ENCODE results near the gene VCL.
A peak's percentile ranks its signal among the peaks of the same experiment; 100 is the strongest.

VCL gene

DNA sequence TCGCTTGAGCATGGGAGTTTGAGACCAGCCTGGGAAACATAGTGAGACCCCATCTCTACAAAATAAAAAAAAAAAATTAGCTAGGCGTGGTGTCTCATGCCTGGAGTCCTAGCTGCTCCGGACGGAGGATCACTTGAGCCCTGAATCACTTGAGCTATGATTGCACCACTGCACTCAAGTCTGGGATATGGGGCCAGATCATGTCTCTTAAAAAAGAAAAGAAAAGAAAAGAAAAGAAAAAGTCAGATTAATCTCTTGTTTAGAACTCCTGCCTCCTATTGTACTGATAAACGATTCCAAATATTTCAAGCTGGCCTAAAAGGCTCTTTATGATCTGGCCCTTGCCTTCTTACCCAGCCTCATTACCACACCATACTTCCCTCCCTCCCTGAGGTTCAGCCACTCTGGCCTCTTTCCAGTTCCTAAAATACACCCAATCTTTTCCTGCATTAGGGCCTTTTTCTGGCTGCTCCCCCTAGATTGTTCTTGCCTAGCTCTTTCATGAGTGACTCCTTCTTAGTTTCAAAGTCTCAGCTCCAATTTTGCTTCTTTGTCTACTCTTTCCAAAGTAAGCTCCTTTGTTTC, 41.7 kb downstream of the VCL start:
- TF ChIP-seq, protein P1, sequence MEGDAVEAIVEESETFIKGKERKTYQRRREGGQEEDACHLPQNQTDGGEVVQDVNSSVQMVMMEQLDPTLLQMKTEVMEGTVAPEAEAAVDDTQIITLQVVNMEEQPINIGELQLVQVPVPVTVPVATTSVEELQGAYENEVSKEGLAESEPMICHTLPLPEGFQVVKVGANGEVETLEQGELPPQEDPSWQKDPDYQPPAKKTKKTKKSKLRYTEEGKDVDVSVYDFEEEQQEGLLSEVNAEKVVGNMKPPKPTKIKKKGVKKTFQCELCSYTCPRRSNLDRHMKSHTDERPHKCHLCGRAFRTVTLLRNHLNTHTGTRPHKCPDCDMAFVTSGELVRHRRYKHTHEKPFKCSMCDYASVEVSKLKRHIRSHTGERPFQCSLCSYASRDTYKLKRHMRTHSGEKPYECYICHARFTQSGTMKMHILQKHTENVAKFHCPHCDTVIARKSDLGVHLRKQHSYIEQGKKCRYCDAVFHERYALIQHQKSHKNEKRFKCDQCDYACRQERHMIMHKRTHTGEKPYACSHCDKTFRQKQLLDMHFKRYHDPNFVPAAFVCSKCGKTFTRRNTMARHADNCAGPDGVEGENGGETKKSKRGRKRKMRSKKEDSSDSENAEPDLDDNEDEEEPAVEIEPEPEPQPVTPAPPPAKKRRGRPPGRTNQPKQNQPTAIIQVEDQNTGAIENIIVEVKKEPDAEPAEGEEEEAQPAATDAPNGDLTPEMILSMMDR (IDR thresholded peaks at IDR 0.05; ENCODE audit: low read depth, low read length) = no peak
- no peak overlapping the region for H3K4me3 ChIP-seq (replicated peaks in 1 of 2; ENCODE audit: low read depth in 2 of 2, low read length in 2 of 2)
- peak; percentile 88 to 89 for DNase-seq (ENCODE audit: low read depth in 2 of 2)

DNA sequence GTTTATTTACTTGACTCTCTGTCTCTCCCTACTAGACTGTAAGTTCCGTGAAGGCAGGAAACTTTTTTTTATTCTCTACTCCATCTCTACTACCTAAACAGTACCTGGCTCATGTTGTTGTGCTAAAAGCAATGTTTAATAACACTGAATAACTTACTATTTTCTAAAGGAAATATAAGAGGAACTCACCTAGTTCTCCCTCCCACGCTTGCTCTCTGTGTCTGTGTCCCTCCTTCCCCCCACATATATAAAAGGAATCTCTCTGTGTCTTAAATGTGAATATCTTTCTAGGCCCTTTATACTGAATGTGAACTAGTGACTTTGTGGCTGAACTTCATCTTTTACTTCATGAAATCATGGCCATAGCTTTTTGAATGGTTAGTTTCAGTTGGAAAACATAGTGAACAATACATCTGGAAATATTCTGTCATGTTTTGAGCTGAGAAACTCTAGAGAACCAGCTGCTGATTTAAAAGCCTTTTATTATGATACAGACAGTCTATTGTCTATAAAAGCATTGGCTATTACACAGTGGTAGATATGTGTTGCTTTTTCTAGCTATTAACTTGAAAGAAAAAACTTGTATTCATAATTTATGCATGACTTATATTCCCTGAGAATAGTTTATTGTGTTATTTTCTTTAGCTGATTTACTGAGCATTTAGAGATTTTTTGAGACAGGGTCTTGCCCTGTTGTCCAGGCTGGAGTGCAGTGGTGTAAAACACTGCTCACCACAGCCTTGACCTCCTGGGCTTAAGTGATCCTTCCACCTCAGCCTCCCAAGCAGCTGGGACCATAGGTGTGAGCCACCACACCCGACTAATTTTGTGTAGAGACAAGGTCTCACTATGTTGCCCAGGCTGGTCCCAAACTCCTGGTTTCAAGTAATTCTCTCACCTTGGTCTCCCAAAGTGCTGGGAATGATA, 42.5 kb downstream of the VCL start:
- no peak overlapping the region for H3K4me3 ChIP-seq (replicated peaks in 1 of 2; ENCODE audit: low read depth in 2 of 2, low read length in 2 of 2)
- no peak for DNase-seq (ENCODE audit: low read depth in 2 of 2)
- TF ChIP-seq, protein P1 (IDR thresholded peaks at IDR 0.05; ENCODE audit: low read depth, low read length) = no peak

DNA sequence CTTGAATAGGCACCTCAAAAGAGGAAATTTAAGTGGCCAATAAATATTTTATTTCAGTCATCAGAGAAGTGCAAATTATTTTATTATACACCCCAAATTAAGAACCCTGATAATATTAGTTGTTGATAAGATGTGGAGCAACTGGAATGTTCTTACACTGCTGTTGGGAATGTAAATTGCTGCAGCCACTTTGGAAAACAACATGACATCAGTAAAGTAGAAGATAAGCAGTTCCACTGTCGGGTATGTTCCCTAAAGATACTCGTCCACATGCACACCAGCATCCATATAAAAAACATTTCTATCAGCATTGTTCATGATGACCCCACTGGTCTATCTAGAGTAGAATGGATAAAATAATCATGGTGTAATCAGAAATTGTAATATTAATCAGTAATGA, 46.5 kb downstream of the VCL start:
- H3K4me3 ChIP-seq (replicated peaks in 1 of 2; ENCODE audit: low read depth in 2 of 2, low read length in 2 of 2) = no peak overlapping the region
- no peak for DNase-seq (ENCODE audit: low read depth in 2 of 2)
- TF ChIP-seq, protein P1 (IDR thresholded peaks at IDR 0.05; ENCODE audit: low read depth, low read length) = no peak

DNA sequence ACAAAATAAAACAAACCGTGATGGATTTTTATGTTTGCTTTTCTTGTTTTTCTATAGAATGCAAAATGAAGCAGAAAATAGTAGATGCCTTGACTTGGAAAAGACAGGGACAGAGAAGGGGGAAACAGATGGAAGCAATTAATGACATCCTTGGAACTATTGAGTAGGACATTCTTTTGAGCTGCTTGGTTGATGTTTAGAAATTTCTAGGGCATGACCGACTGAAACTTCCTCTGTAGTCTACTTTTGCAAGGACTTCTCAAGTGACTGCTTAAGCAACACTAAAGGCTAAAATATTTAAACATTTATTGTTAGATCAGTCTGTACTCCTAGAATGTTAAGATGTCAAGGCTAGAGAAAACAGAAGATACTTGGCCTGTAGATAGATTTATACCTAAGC, 49.4 kb downstream of the VCL start:
- DNase-seq (ENCODE audit: low read depth in 2 of 2) = peak; percentile 55 to 80

DNA sequence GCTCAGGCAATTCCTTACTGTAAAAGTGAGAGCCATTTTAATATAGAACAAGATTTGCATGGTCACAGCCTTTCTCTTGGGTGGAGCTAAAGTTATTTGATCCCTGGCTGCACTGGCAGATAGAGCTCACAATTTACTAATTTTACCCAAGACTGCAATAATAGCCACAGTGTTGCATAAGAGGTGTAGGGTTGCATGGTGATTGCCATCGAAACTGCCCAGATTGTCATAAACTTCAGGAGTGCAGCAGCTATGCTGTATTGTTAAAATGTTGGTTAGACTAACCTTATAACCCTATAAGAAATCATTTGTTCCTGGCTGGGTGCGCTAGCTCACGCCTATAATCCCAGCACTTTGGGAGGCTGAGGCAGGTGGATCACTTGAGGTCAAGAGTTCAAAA, 50.0 kb downstream of the VCL start:
- peak; percentile 50 to 57 for DNase-seq (ENCODE audit: low read depth in 2 of 2)

More for the DNA sequence above, 49.4 kb downstream of the VCL start:
- TF ChIP-seq, protein P1 (IDR thresholded peaks at IDR 0.05; ENCODE audit: low read depth, low read length) = no peak
- H3K4me3 ChIP-seq (replicated peaks in 1 of 2; ENCODE audit: low read depth in 2 of 2, low read length in 2 of 2) = no peak overlapping the region

DNA sequence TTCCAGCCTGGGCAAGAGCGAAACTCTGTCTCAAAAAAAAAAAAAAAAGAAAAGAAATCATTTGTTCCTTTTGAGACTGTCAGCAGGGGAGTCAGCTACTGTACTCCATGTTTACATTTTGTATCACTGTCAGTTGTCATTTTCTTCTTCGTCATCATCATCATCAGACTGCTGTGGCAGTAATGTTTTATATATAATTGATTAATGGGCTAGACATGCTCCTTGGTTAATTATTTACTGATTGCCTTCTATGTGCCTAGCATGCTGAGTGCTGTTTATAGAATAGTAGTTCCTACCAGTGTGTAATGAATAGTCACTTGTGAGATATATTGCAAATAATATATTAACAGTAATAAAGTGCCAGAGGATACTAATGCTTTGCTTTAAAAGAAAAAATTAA, 50.5 kb downstream of the VCL start:
- no peak for DNase-seq (ENCODE audit: low read depth in 2 of 2)
- TF ChIP-seq, protein P1 (IDR thresholded peaks at IDR 0.05; ENCODE audit: low read depth, low read length) = no peak
- H3K4me3 ChIP-seq (replicated peaks in 1 of 2; ENCODE audit: low read depth in 2 of 2, low read length in 2 of 2) = no peak overlapping the region

More for the DNA sequence above, 50.0 kb downstream of the VCL start:
- H3K4me3 ChIP-seq (replicated peaks in 1 of 2; ENCODE audit: low read depth in 2 of 2, low read length in 2 of 2) = no peak overlapping the region
- TF ChIP-seq, protein P1 (IDR thresholded peaks at IDR 0.05; ENCODE audit: low read depth, low read length) = no peak

All from cardiac fibroblast (primary cell).